ENCODE measurements around the gene PROM1.

Gene PROM1

DNA sequence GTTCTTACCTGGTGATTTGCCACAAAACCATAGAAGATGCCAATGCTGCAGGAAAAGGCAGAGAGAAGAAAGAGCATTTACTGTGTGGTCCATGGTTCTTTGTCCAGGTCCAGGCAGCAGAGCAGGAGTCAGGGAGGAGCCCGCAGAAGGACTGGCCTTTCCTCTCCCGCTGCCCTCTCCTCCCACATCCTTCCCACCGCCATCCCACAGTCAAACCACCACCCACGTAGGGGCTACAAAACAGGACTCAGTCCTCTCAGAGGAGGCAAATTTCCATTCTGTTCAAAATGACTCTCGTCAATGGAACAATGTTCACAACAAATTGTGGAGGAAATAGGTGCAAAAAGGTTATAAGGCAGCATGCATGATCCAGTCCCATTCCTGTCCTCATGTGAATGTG is 58.6 kb downstream of the PROM1 start:
- no peak for DNase-seq

DNA sequence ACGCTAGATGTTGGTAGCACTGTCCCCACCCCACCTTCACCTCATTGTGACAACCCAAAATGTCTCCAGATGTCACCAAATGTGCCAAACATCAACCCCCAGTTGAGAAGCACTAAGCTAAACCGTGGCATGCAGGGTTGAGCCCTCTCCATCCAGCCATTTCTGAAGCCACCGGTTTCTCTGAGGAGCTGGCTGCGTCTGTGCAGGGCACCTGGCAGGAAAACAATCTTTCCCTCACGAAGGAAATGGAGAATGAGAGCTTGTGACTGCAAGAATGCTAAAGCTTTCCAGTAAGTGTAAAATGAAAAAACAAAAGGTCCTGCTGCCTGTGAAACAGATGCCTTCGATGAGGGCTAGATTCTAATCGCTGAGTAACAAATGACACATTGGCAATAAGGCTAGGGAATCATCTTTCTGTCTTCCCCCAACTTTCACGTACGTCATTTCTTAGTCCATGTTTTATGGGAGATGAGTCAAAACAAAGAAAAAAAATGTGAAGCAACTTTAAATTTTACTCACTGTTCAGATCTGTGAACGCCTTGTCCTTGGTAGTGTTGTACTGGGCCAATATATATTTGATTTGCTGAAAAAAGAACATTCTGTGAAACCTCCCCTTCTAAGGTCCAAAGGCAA is 59.9 kb downstream of the PROM1 start:
- DNase-seq: no peak

DNA sequence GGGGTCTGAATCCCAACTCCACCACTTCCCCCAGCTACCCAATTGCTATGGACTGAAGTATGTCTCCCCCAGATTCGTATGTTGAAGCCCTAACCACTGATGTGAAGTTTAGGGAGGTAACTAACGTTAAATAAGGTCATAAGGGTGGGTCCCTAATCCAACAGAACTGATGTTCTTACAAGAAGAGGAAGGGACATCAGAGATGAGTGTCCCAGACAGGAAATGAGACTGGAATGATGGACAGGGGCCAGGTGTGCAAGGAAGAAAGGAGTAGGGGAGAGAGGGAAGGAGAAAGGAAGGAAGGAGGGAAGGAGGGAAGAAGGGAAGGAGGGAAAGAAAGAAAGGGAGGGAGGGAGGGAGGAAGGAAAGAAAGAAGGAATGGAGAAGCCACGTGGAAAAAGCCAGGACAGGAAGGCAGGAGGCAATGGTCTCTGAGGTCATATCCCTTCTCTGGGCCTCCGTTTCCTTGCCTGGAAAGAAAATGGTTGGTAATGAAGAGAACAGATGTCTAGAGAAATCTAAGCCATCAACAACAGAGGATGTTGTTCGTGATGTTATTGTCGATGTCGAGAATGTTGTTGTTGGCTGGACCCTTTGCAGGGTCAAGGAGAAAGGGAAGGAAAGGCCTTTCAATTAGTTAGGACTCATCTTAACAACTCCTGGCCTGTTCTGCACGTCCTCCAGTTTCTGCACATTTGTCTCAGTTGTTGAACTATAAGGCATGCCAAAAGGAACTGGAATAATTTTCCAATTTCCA is 61.8 kb downstream of the PROM1 start:
- no peak for DNase-seq

DNA sequence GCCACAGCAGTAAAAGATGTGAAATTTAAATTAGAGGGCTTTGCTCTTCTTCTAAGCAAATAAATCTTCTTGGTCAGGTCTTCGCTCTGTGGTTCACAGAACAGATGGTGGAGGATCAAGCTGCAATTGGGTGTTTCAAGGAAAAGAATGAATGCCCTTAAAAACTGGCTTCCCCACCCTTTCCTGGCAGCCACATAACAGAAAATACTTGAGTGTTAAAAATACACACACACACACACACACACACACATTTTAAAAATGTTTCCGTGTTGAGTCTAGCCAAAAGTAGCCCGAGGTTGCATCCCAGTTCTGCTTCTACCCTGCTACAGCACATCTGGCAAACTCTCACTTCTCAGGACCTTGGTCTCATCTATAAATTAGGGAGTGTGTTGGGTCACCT is 64.2 kb downstream of the PROM1 start:
- DNase-seq: no peak

DNA sequence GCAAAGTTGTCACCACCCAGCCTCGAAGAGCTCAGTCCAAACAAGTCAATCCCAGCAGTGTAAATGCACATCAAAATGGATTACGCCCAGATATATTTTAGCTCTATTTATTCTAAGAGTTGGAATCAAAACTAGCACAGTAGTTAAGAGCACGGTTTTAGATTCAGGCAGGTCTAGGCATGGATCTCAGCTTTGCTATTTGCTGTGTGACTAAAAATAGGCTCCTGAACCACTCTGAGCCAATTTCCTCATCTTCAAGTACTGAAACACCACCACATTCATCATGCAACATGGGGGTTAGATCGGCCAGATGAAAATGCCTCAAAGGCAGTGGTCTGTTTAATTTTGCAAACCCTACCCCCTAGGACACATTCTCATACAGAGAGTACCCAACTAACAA is 65.0 kb downstream of the PROM1 start:
- DNase-seq: no peak

DNA sequence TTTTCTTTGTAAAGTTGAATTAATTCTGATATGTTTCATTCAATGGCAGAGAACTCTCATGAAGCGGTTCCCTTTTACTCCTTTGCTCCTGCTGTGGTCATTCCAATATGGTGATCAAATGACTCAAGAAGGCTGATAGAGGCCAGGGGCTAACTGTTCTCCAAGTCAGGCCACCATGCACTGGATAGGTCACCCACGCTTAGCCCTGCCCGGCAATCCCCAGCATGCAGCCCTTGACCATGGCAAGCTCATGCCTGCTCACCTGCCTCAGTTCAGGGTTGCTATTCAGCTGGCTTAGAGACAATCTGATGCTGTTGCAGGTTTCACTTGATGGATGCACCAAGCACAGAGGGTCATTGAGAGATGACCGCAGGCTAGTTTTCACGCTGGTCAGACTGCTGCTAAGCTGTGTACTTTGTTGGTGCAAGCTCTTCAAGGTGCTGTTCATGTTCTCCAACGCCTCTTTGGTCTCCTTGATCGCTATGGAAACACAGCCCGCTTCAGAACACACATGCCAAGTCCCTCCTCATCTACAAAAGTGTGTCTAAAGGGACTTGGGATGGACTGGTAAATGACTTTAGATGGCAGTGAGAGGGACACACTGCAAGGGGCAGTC is 65.7 kb downstream of the PROM1 start:
- no peak for DNase-seq

DNA sequence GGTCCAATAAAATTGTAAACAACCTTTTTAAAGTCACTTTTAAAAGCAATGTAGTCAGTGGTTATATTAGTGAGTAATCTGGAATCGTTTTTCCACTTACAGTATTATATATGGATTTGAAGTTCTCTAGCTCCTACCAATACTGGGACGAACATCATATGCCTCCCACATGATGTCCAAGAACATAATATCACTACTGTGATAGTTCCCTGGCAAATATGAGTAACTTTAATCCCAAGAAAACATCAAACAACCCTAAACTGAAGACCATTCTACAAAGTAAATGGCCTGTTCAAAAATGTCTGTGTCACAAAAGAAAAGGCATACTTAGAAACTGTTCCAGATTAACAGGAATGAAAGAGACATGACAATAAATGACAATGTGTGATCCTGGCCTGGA is 67.3 kb downstream of the PROM1 start:
- no peak for DNase-seq

DNA sequence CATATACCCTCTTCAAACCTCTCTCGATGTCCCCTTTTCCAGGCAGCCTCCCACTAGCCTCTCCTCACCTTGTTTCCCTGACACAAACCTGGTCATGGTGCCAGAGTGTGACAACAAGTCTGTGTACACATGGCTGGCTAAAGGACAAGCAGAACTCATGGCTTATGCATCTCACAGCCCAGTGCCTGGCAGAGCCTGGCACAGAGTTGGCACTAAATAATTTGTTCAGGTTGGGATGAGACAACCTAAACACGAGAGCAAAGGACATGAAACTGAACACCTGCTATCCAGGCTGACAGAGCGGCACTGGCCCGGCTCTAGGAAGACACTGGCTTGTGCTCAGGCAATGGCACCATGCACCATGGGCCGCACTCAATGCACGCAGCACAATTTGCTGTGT is 72.7 kb downstream of the PROM1 start:
- no peak for DNase-seq

DNA sequence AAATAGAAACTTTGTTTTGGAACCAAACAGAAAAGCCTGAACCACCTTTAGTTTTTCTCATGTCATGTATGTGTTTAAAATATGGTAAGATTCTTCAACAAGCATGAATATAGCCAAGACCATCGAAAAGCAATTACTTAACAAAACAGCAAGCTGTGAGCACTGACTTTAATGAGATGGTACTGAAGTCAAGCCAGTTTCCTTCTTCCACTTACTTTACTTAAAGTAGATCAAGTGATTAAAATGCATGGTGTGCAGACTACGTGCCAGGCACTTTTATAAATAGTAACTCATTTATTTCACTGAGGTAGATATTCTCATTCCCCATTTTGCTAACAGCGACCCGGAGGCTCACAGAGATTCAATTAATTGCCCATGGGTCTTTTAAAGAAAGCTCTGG is 74.7 kb downstream of the PROM1 start:
- no peak for DNase-seq

DNA sequence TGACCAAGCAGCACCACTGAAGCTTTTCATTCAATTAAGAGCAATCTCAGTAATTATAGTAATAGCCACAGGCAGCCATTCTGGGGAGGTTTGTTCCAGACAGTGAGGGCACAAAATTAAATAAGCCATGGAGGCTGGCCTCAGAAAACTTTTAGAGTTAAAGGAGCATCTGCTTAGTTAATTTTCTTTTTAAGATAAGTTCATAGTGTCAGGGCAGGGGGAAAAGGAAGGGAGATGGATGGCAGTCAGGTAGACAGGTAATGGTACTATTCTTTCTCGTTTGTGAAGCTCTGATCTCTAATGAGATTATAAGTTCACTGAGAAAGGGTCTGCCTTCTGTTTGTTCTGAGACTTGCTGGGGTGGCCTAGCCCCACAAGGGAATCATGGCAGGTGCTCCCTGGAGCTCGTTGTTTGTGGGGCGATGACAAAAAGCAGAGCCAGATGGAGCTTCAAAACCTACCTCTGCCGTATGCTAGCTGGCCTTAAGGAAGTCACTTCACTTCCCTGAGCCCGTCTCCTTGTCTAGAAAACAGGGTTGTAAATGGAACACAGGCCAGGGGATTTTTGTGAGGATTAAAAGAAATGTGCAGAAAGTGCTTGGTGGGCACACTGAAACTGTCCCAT is 76.2 kb downstream of the PROM1 start:
- DNase-seq: no peak

DNA sequence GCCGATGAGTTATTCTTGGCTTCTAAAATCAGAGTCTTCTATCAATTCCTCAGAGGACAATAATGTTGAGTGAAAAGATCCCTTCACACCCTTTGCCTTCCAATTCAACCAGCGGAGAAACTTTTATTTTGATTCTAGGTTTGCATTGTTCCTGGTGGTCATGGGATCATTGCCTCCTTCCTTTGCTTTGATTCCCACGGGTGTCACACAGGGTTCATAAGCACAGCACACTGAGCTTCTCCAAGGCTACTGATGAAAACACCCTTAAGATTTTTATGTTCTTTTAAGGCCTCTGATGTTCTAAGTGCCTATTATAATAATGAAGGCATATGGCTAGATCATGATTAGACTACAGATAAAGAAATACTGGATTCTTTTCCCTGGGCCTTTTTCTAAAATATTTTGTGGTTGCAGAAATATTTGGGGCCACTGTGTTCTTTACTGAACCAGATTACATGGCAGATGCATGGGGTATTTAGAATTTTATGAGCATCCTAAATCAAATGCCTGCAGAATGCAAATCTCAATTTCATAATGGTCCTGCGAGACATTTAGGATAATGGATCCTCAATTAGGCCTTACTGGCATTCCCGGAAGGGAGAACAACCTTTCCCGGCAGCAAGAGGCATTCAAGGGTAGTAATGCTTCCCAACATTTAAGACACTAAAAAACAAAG is 76.9 kb downstream of the PROM1 start:
- DNase-seq: no peak

DNA sequence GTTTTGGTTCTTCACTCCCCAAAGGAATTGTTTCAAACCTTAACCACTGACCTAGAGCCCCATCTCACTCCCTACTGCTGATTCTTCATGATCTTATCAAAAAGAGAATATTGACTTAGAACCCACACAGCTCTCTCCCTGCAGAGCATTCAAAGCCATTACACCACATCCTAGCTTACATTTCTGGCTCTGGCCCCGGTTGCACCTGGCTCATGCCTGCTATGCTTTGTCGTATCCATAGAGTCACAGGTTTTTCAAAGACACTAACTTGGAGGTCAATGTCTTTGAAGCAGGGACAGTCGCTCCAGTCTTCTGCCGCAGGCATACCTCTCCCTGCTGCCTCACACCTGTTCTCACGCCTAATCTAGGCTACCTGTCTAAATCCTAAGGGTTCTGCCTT is 78.1 kb downstream of the PROM1 start:
- DNase-seq: no peak

DNA sequence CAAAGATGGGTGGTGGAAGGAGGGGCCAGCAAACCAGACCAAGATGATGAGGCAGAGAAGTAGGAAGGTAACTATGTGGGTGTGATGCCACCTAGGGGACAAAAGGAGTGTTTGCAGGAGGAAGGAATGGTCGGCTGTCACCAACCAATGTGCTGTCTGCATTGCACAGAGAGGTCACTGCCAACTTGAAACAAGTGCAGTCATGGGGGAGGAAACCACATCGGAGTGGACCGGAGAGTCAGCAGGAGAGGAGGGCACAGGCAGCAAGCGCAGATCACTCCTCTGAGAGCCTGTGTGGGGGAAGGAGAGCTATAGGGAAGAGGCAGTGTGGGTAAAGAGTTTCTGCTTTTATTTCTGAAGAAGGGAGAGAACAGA is 82.4 kb downstream of the PROM1 start:
- no peak for DNase-seq

DNA sequence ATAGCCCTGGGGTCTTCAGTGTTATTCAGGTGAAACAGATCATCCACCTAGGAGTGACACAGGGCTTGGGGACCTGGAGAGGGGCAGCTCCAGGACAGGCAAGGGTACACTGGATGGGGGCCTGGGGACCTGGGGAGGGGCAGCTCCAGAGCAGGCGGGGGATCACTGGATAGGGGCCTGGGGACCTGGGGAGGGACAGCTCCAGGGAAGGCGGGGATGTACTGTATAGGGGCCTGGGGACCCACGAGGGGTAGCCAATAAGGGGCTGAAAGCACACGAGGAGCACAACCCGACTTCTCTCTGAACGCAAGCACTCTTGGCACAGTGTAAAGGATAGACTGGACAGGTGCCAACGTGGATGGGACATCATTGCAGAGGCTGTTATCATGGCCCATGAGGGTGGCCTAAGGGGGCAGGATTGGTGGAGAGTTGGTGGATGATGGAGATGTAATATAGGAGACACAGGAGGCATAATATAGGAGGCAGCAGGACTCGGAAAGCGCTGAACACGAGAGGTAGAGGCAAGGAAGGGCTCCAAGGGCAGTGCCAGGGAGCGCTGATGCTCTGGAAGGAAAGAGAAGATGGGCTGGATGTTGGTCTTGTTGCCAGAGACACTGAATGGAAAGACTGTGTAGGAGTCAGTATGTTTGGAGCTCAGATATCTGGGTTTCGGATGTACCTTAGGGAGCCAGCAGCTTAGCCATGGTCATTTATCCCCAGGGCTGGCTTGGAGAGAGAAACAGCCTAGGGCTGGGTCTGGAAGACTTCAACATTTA is 82.9 kb downstream of the PROM1 start:
- no peak for DNase-seq

DNA sequence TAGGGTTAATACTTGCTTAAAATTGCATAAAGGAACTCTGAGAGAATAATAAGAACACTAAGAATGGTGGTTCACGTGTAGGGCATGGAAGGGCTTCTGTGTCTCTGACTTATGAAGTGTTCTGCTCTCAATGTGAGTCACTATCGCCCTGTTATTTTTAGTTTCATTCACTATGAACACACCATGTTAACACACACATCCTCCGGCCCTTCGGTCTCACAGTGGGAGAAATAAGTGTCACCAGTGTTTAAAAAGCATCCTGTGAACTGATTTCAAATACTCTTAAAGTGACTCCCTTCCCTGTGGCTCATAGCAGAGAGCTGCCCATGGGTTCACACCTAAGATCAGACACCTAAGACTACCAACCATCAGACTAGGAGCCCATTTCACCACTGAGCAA is 87.0 kb downstream of the PROM1 start:
- no peak for DNase-seq

DNA sequence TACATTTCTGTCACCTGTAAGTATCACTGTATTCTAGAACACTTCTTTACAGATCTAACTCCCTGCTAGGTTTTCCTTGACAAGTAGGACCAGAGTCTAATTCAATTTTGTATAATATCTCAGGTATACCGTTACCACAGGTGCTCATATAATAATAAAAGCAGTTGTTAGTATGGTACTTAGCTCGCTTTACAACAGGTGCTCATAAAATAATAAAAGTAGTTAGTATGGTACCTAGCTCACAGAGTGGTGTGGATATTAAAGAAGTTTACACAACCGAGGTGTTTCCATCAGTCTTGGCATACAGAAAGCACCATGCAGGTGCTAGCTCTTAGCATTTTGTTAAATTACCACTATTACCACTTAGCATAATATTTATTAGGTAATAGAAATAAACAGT is 88.0 kb downstream of the PROM1 start:
- DNase-seq: no peak

DNA sequence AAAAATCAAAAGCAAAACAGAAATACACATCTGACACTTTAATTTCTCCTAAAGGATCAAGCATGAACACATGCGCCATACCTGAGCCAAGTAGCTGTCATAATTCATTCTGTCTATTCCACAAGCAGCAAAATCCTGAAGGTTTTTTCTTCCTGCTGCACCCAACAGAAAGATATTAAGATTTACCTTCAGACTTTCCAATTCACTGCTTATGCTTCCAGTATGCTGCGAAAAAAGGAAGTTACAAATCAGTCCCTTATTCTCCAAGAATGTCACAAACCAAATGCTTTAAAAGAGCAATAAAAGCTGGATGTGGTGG is 91.7 kb downstream of the PROM1 start:
- DNase-seq: no peak

DNA sequence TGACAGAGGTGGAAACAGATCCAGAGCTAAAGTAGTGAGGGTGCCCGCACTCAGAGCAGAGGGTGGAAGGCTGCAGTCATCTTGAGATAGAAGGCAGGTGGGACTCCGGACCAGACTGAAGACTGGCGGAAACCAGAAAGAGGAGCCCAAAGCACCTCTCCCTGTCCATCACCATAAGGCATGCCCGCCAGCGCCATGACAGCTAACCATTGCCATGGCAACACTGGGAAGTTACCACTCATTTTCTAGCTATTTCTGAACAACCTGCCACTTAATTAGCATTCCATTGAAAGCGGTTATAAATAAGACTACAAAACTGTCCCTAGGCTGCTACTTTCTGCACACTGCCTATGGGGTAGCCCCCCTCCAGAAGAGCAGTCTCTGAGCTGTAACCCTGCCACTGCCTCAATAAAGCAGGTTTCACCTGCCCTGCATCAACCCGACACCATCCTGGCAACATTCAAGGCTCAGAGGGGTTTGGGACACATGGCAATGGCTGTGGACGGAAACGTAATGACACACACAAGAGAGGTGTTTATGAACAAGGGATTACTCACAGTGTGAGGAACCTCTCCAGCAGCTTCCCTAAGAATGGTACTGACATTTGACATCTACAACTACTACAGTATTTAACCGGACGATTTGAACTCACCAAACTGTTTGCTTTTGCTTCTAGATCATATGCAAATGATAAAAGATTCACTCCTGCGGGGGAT is 93.1 kb downstream of the PROM1 start:
- DNase-seq: no peak

DNA sequence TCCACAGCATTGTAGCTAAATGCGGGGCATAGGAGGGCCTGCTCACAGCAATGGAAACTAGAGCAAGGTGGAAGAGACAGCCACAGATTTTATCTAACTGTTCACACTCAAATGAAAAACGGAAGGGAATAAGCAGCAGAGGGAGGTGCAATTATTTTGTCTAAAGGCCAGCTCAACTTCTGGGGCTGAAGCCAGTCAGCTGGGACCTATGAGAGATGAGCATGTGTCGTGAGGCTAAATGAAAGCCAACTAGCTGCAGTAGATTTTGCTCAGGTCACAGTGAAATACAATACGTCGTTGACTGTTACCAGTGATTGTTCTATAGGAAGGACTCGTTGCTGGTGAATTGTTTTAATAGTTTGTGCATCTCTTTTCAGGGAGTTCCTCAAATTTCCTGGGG is 94.4 kb downstream of the PROM1 start:
- DNase-seq: no peak

DNA sequence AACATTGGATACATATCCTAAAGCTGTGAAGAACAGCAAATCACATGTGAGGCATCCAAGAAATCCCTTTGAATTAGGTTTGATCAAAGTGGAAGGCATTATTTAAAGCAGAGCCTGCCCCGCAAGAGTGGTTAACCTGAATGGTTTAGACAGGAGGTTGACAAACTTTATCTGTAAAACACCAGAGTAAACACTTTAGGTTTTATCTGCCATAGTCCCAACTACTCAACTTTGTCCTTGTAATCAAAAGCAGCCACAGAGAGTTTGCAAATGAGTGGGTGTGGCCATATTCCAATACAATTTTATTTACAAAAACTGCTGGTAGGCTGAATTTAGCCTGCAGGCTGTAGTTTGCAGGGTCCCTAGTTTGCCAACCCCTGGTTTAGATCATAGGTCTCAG is 95.6 kb downstream of the PROM1 start:
- no peak for DNase-seq

DNA sequence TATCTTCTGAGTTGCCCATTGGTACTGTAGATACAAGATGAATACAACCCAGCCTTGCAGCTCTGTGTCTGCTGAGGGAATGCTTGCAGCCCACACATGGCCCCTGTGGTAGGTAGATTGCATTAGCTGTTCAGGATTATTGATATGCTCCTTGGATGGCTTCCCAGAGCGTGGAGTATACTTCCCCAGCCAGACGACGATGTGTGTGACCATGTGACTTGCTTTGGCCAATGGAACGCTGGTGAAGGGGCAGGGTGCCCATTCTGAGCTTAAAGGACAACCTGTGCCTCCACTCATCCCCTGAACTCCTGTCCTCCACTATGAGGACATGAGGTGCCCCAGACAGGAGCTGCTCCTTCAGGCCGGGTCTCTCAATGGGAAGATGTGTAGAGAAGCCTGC is 96.9 kb downstream of the PROM1 start:
- DNase-seq: no peak

DNA sequence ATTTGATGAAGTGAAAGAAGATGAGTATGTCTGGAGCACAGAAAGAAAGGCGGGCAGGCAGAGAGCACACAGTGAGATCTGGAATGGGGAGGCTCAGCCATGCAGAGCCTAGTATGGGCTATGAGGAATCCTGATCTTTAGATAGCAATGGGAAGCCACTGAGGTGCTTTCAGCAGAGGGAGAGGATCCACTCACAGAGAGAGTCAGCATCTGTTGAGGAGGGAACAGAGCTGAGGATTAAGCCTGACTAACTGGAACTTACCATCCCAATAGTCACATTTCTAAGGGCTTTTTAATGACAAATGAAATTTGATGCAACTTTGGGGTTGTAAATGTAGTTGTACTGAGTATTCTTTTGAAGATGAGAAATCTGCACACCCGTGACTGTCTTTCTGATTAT is 100.2 kb downstream of the PROM1 start:
- no peak for DNase-seq

Measured in activated gamma-delta T cell (primary cell).